HEK293 (cell line): ENCODE results near the gene KCTD18.

Experiments
- ATF2 ChIP-seq: fragments of 450-650 bp; formaldehyde crosslinking; IDR thresholded peaks from 2 replicates; pipeline ENCODE4 v1.5.1; 2016; ENCODE audit warnings: missing biosample characterization, missing genetic modification characterization, low read depth
- BCL11B ChIP-seq: fragments of 450-650 bp; formaldehyde crosslinking; IDR thresholded peaks from 2 replicates; pipeline ENCODE4 v1.5.1; 2016; ENCODE audit warnings: low read depth, missing biosample characterization, missing genetic modification characterization
- GLIS2 ChIP-seq: fragments of 450-650 bp; formaldehyde crosslinking; IDR thresholded peaks from 2 replicates; pipeline ENCODE4 v1.5.1; 2016; ENCODE audit warnings: missing biosample characterization, missing genetic modification characterization
- HOXC10 ChIP-seq: sonication (generic); formaldehyde crosslinking; IDR thresholded peaks from 2 replicates; pipeline ENCODE4 v1.8.1; 2023; ENCODE audit warnings: mild to moderate bottlenecking, missing genetic modification reagents
- IKZF3 ChIP-seq: fragments of 450-650 bp; IDR thresholded peaks from 2 replicates; pipeline ENCODE4 v1.5.0; 2018; ENCODE audit warnings: missing biosample characterization, mild to moderate bottlenecking, missing genetic modification characterization, moderate library complexity
- KLF10 ChIP-seq: fragments of 450-650 bp; IDR thresholded peaks from 2 replicates; pipeline ENCODE4 v1.5.1; 2018; ENCODE audit warnings: missing biosample characterization, mild to moderate bottlenecking, missing genetic modification characterization
- KLF8 ChIP-seq: fragments of 450-650 bp; formaldehyde crosslinking; IDR thresholded peaks from 2 replicates; pipeline ENCODE4 v1.5.1; 2016; ENCODE audit warnings: missing biosample characterization, missing genetic modification characterization
- KLF9 ChIP-seq: fragments of 450-650 bp; formaldehyde crosslinking; IDR thresholded peaks from 2 replicates; pipeline ENCODE4 v1.5.1; 2016; ENCODE audit warnings: missing biosample characterization, missing genetic modification characterization, low read depth
- PBX3 ChIP-seq: sonication (generic); formaldehyde crosslinking; IDR thresholded peaks from 2 replicates; pipeline ENCODE4 v1.8.1; 2022; ENCODE audit warnings: mild to moderate bottlenecking, moderate library complexity, missing genetic modification reagents
- PRDM1 ChIP-seq: fragments of 450-650 bp; formaldehyde crosslinking; IDR thresholded peaks from 2 replicates; pipeline ENCODE4; 2016; ENCODE audit warnings: missing biosample characterization, missing genetic modification characterization
- SP2 ChIP-seq: fragments of 450-650 bp; formaldehyde crosslinking; IDR thresholded peaks from 2 replicates; pipeline ENCODE4 v1.5.1; 2016; ENCODE audit warnings: missing biosample characterization, missing genetic modification characterization
- TSHZ1 ChIP-seq: fragments of 450-650 bp; formaldehyde crosslinking; IDR thresholded peaks from 2 replicates; pipeline ENCODE4 v1.5.1; 2016; ENCODE audit warnings: missing biosample characterization, missing genetic modification characterization, borderline replicate concordance
- ZBTB11 ChIP-seq: fragments of 450-650 bp; formaldehyde crosslinking; conservative IDR thresholded peaks from 2 replicates; pipeline ENCODE4 v1.5.1; 2016; ENCODE audit warnings: low read depth, missing biosample characterization, missing genetic modification characterization
- ZBTB17 ChIP-seq: fragments of 450-650 bp; formaldehyde crosslinking; IDR thresholded peaks from 2 replicates; pipeline ENCODE4 v1.5.1; 2016; ENCODE audit warnings: missing biosample characterization, missing genetic modification characterization
- ZBTB26 ChIP-seq: fragments of 450-650 bp; formaldehyde crosslinking; optimal IDR thresholded peaks from 2 replicates; pipeline ENCODE3; 2016; ENCODE audit warnings: missing biosample characterization, mild to moderate bottlenecking, missing genetic modification characterization
- ZBTB8A ChIP-seq: fragments of 450-650 bp; formaldehyde crosslinking; IDR thresholded peaks from 2 replicates; pipeline ENCODE4 v1.5.1; 2016; ENCODE audit warnings: missing biosample characterization, missing genetic modification characterization
- ZNF19 ChIP-seq: fragments of 450-650 bp; formaldehyde crosslinking; IDR thresholded peaks from 2 replicates; pipeline ENCODE4; 2016; ENCODE audit warnings: missing biosample characterization, missing genetic modification characterization, low read depth
- ZNF2 ChIP-seq: fragments of 450-650 bp; formaldehyde crosslinking; IDR thresholded peaks from 2 replicates; pipeline ENCODE4 v1.5.1; 2016; ENCODE audit warnings: missing biosample characterization, missing genetic modification characterization
- ZNF202 ChIP-seq: fragments of 450-650 bp; formaldehyde crosslinking; IDR thresholded peaks from 2 replicates; pipeline ENCODE4 v1.5.1; 2016; ENCODE audit warnings: missing biosample characterization, missing genetic modification characterization, borderline replicate concordance
- ZNF223 ChIP-seq: fragments of 450-650 bp; formaldehyde crosslinking; IDR thresholded peaks from 2 replicates; pipeline ENCODE4 v1.5.1; 2016; ENCODE audit warnings: missing biosample characterization, missing genetic modification characterization
- ZNF350 ChIP-seq: fragments of 450-650 bp; formaldehyde crosslinking; IDR thresholded peaks from 2 replicates; pipeline ENCODE4 v1.5.0; 2017; ENCODE audit warnings: missing biosample characterization, mild to moderate bottlenecking, missing genetic modification characterization
- ZNF561 ChIP-seq: fragments of 450-650 bp; IDR thresholded peaks from 2 replicates; pipeline ENCODE4 v1.5.1; 2018; ENCODE audit warnings: missing biosample characterization, missing genetic modification characterization, borderline replicate concordance
- ZNF580 ChIP-seq: fragments of 450-650 bp; formaldehyde crosslinking; IDR thresholded peaks from 2 replicates; pipeline ENCODE4 v1.5.1; 2016; ENCODE audit warnings: missing biosample characterization, missing genetic modification characterization
- ZNF626 ChIP-seq: fragments of 450-650 bp; sonication (Bioruptor Pico); formaldehyde crosslinking; IDR thresholded peaks from 2 replicates; pipeline ENCODE4 v1.5.1; 2018; ENCODE audit warnings: missing biosample characterization, missing genetic modification characterization, inconsistent platforms
- ZNF629 ChIP-seq: fragments of 450-650 bp; formaldehyde crosslinking; IDR thresholded peaks from 2 replicates; pipeline ENCODE4 v1.5.1; 2017; ENCODE audit warnings: missing biosample characterization, missing genetic modification characterization
- ZNF747 ChIP-seq: fragments of 450-650 bp; formaldehyde crosslinking; IDR thresholded peaks from 2 replicates; pipeline ENCODE4 v1.5.1; 2016; ENCODE audit warnings: missing biosample characterization, missing genetic modification characterization
- ZNF791 ChIP-seq: fragments of 450-650 bp; formaldehyde crosslinking; IDR thresholded peaks from 2 replicates; pipeline ENCODE4 v1.5.1; 2016; ENCODE audit warnings: missing biosample characterization, missing genetic modification characterization
- ZSCAN23 ChIP-seq: fragments of 450-650 bp; formaldehyde crosslinking; IDR thresholded peaks from 2 replicates; pipeline ENCODE4 v1.5.1; 2016; ENCODE audit warnings: missing biosample characterization, missing genetic modification characterization
- ZSCAN30 ChIP-seq: fragments of 450-650 bp; IDR thresholded peaks from 2 replicates; pipeline ENCODE4 v1.5.1; 2018; ENCODE audit warnings: missing biosample characterization, mild to moderate bottlenecking, missing genetic modification characterization, moderate library complexity

Gene KCTD18

GRCh38 chr2:200509612-200510433, at the start of gene KCTD18 (continued):
- TF ChIP-seq ZBTB11 = peak; percentile 33; the same call in 1 of the 2 replicates
- no peak for TF ChIP-seq ZNF350
- TF ChIP-seq PRDM1 (tag by site-specific recombination) = no peak
- TF ChIP-seq ZNF791 = no peak
- TF ChIP-seq ATF2 (tag by site-specific recombination) = no peak
- 0 out of 2 replicates have a peak, but pooled peaks have one; percentile 31 for TF ChIP-seq ZNF2
- TF ChIP-seq SP2 (tag by site-specific recombination) = peak; percentile 54
- TF ChIP-seq GLIS2 (tag by site-specific recombination) = no peak
- no peak for TF ChIP-seq ZNF202 (tag by site-specific recombination)
- TF ChIP-seq ZNF747 = no peak
- peak; percentile 62; the same call in 1 of the 2 replicates for TF ChIP-seq KLF8 (tag by site-specific recombination)
- no peak for TF ChIP-seq BCL11B (tag by site-specific recombination)
- 0 out of 2 replicates have a peak, but pooled peaks have one; percentile 19 for TF ChIP-seq HOXC10 (CRISPR knock-in tag)
- TF ChIP-seq ZNF629 (tag by site-specific recombination) = no peak
- TF ChIP-seq ZNF561 (tag by site-specific recombination) = peak; percentile 62; the same call in 1 of the 2 replicates
- peak; percentile 56 for TF ChIP-seq ZBTB26 (tag by site-specific recombination)
- no peak for TF ChIP-seq ZNF580 (tag by site-specific recombination)
- no peak for TF ChIP-seq ZNF19
- TF ChIP-seq ZBTB8A (tag by site-specific recombination) = peak; percentile 75
- no peak for TF ChIP-seq ZBTB17 (tag by site-specific recombination)
- peak; percentile 20; the same call in 1 of the 2 replicates for TF ChIP-seq IKZF3 (tag by site-specific recombination)
- TF ChIP-seq KLF9 = peak; percentile 56
- TF ChIP-seq ZSCAN23 (tag by site-specific recombination) = no peak
- TF ChIP-seq ZNF626 (tag by site-specific recombination) = no peak
- no peak for TF ChIP-seq ZNF223 (tag by site-specific recombination)
- TF ChIP-seq TSHZ1 (tag by site-specific recombination) = no peak
- peak; percentile 86; the same call in 1 of the 2 replicates for TF ChIP-seq PBX3 (CRISPR knock-in tag)
- peak; percentile 48; the same call in 1 of the 2 replicates for TF ChIP-seq KLF10 (tag by site-specific recombination)
- peak; percentile 83; the same call in 1 of the 2 replicates for TF ChIP-seq ZSCAN30
